ENCODE measurements around the gene CCR8.
"Not testable (repeated sequence)": the region's sequence is repeated elsewhere in the genome, so short reads cannot be mapped to it uniquely, and the experiment has no call there.

CCR8 gene

GRCh38 chr3:39317571-39318169 lies 11.8 kb upstream of the CCR8 start:
- DNase-seq, result no peak

GRCh38 chr3:39318301-39318700 lies 11.2 kb upstream of the CCR8 start:
- DNase-seq, result no peak

GRCh38 chr3:39319249-39319648 lies 10.3 kb upstream of the CCR8 start:
- no peak for DNase-seq

- not testable (repeated sequence) for DNase-seq
Observed at GRCh38 chr3:39321574-39321983, 7.9 kb upstream of the CCR8 start.

- not testable (repeated sequence) for DNase-seq
Observed at GRCh38 chr3:39322209-39322715, 7.2 kb upstream of the CCR8 start.

GRCh38 chr3:39322936-39323335 lies 6.6 kb upstream of the CCR8 start:
- no peak for DNase-seq

- no peak for DNase-seq
Observed at GRCh38 chr3:39323494-39323893, 6.0 kb upstream of the CCR8 start.

GRCh38 chr3:39325236-39325635 lies 4.3 kb upstream of the CCR8 start:
- no peak for DNase-seq

- DNase-seq, result no peak
Observed at GRCh38 chr3:39327053-39327745, 2.3 kb upstream of the CCR8 start.

GRCh38 chr3:39327746-39328349 lies 1.7 kb upstream of the CCR8 start:
- no peak for DNase-seq

GRCh38 chr3:39330824-39331223 lies 1.3 kb downstream of the CCR8 start:
- DNase-seq, result no peak

GRCh38 chr3:39332525-39332924 lies 3.0 kb downstream of the CCR8 start:
- no peak for DNase-seq

- no peak for DNase-seq
Observed at GRCh38 chr3:39333607-39334006, 4.1 kb downstream of the CCR8 start.

- no peak for DNase-seq
Observed at GRCh38 chr3:39334205-39334604, 4.7 kb downstream of the CCR8 start.

- no peak for DNase-seq
Observed at GRCh38 chr3:39338201-39338600, 8.7 kb downstream of the CCR8 start.

GRCh38 chr3:39339086-39339485 lies 9.6 kb downstream of the CCR8 start:
- no peak for DNase-seq

GRCh38 chr3:39343076-39343717 lies 13.7 kb downstream of the CCR8 start:
- no peak for DNase-seq

GRCh38 chr3:39343760-39344159 lies 14.3 kb downstream of the CCR8 start:
- no peak for DNase-seq

- no peak for DNase-seq
Observed at GRCh38 chr3:39344746-39345344, 15.3 kb downstream of the CCR8 start.

GRCh38 chr3:39346785-39347585 lies 17.5 kb downstream of the CCR8 start:
- no peak for DNase-seq

GRCh38 chr3:39347586-39347876 lies 18.0 kb downstream of the CCR8 start:
- DNase-seq, result no peak

- peak; percentile 6 for DNase-seq
Observed at GRCh38 chr3:39349080-39349479, 19.6 kb downstream of the CCR8 start.

GRCh38 chr3:39350714-39351113 lies 21.2 kb downstream of the CCR8 start:
- no peak for DNase-seq
